GM12891 (cell line): ENCODE results near the gene LGSN.
"Not testable (repeated sequence)": the region's sequence is repeated elsewhere in the genome, so short reads cannot be mapped to it uniquely, and the experiment has no call there.

Experiments
- DNase-seq: peaks from one replicate; pipeline ENCODE4 v3.0.0; 2011; ENCODE audit warnings: low spot score; ENCODE audit not compliant: insufficient read length
- FAIRE-seq: peaks from 2 replicates; lab custom pipeline; 2011; peaks lifted over from hg19 to GRCh38; lab: Jason Lieb, UNC
- PAX5 ChIP-seq: IDR thresholded peaks from 2 replicates; pipeline ENCODE4 v1.6.1; 2011; ENCODE audit warnings: low read length, moderate library complexity, mild to moderate bottlenecking; ENCODE audit not compliant: insufficient read depth, severe bottlenecking
- POLR2A ChIP-seq: IDR thresholded peaks from 2 replicates; pipeline ENCODE4 v1.6.1; 2011; ENCODE audit warnings: low read depth, low read length, control low read depth
- POLR2AphosphoS5 ChIP-seq: IDR thresholded peaks from 2 replicates; pipeline ENCODE4 v1.6.1; 2011; ENCODE audit warnings: low read depth, low read length, control low read depth
- POU2F2 ChIP-seq: IDR thresholded peaks from 2 replicates; pipeline ENCODE4 v1.6.1; 2011; ENCODE audit warnings: low read depth, mild to moderate bottlenecking, control low read depth, low read length, moderate library complexity
- SPI1 ChIP-seq: IDR thresholded peaks from 2 replicates; pipeline ENCODE4 v1.6.1; 2011; ENCODE audit warnings: low read depth, low read length, control low read depth
- TAF1 ChIP-seq: IDR thresholded peaks from 2 replicates; pipeline ENCODE4 v1.6.1; 2011; ENCODE audit warnings: low read depth, low read length, control low read depth

Gene LGSN

GRCh38 chr6:63346217-63346835 is 26.5 kb upstream of the LGSN start:
- TF ChIP-seq POLR2AphosphoS5 (no peak), SPI1 (no peak)
- FAIRE-seq (no peak), DNase-seq (no peak)

DNA sequence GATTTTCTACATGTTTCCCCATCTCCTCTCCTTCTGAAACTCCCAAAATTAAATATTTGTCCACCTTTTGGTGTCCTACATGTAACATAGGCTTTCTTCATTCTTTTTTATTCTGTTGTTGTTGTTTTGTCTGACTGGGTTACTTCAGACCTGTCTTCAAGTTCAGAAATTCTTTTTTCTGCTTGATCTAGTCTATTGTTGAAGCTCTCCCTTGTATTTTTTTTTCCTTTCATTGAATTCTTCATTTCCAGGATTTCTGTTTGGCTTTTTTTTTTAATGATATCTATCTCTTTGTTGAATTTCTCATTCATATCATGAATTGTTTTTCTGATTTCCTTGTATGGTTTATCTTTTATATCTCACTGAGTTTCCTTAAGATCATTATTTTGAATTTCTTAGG is 20.6 kb upstream of the LGSN start:
- no peak for DNase-seq
- no peak for FAIRE-seq
- TF ChIP-seq POLR2AphosphoS5 = no peak
- TF ChIP-seq POLR2A = no peak
- no peak for TF ChIP-seq TAF1
- TF ChIP-seq SPI1 = no peak
- no peak for TF ChIP-seq PAX5
- TF ChIP-seq POU2F2 = no peak

DNA sequence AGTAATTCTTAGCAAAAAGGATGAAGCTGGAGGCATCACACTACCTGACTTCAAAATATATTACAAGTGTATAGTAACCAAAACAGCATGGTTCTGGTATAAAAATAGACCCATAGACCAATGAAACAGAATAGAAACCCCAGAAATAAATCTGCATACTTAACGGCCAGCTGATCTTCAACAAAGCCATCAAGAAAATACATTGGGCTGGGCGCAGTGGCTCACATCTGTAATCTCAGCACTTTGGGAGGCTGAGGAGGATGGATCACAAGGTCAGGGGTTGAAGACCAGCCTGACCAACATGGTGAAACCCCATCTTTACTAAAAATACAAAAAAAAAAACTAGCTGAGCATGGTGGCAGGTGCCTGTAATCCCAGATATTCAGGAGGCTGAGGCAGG is 14.9 kb upstream of the LGSN start:
- not testable (repeated sequence) for FAIRE-seq, DNase-seq

GRCh38 chr6:63333440-63333839 is 13.7 kb upstream of the LGSN start:
- TF ChIP-seq POLR2AphosphoS5 (no peak), PAX5 (no peak), TAF1 (no peak), POU2F2 (no peak), POLR2A (no peak), SPI1 (no peak)
- DNase-seq = no peak
- FAIRE-seq = no peak

GRCh38 chr6:63326630-63327029 is 6.8 kb upstream of the LGSN start:
- FAIRE-seq, DNase-seq: not testable (repeated sequence)

- DNase-seq (no peak), FAIRE-seq (no peak)
- TF ChIP-seq POU2F2 (no peak), POLR2A (no peak), POLR2AphosphoS5 (no peak), PAX5 (no peak), SPI1 (no peak), TAF1 (no peak)
Measured at GRCh38 chr6:63322981-63323380, 3.2 kb upstream of the LGSN start.

DNA sequence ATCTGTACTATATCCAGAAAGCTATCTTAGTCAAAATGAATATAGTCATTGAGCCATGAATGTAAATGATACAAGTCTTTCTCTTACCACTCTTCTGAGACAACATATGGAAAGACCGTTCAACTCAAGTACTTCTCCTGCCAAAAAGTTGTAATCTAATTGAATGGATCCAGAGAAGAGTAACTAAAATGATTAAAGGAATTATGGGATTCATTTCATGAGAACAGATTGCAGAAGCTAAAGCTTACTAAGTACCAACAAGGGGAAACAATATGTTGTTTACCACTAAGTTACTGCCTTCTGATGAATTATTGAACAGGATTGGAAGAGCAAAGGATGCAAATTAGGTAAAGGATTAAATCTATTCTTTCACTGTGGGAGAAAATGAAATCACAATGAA is 2.0 kb upstream of the LGSN start:
- TF ChIP-seq POU2F2 (no peak), SPI1 (no peak), PAX5 (no peak), POLR2A (no peak), TAF1 (no peak), POLR2AphosphoS5 (no peak)
- FAIRE-seq (no peak), DNase-seq (no peak)

DNA sequence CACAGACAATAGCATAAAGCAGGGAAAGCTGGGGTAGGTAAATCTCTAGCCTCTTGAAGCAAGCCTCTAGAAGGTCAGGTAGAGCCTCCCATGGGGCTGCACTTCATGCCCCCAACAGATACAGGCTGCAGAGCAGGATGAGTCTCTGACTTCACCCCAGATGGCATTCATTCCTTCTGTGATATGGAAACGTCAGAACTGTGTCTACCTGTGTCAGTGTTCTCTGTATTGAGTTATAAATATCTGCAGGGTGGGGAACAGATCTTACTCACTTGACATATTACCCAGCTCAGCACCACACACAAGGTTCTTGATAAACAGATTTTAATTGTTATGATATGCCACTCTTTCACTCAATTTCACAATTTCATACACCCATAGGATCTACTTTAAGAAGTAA is 2.1 kb downstream of the LGSN start:
- DNase-seq (no peak), FAIRE-seq (no peak)
- TF ChIP-seq TAF1 (no peak), POLR2A (no peak), POLR2AphosphoS5 (no peak), SPI1 (no peak), PAX5 (no peak), POU2F2 (no peak)

- FAIRE-seq = no peak
- no peak for TF ChIP-seq SPI1
- TF ChIP-seq POLR2A = no peak
- no peak for TF ChIP-seq TAF1
- no peak for TF ChIP-seq PAX5
- TF ChIP-seq POLR2AphosphoS5 = no peak
- no peak for TF ChIP-seq POU2F2
Measured at GRCh38 chr6:63316113-63316512, 3.7 kb downstream of the LGSN start.

GRCh38 chr6:63313111-63313510 is 6.7 kb downstream of the LGSN start:
- no peak for TF ChIP-seq POU2F2
- TF ChIP-seq PAX5 = no peak
- no peak for TF ChIP-seq TAF1
- no peak for TF ChIP-seq SPI1
- no peak for TF ChIP-seq POLR2A
- TF ChIP-seq POLR2AphosphoS5 = no peak
- FAIRE-seq = no peak
- DNase-seq = no peak

More at GRCh38 chr6:63316113-63316512, 3.7 kb downstream of the LGSN start:
- DNase-seq = no peak

DNA sequence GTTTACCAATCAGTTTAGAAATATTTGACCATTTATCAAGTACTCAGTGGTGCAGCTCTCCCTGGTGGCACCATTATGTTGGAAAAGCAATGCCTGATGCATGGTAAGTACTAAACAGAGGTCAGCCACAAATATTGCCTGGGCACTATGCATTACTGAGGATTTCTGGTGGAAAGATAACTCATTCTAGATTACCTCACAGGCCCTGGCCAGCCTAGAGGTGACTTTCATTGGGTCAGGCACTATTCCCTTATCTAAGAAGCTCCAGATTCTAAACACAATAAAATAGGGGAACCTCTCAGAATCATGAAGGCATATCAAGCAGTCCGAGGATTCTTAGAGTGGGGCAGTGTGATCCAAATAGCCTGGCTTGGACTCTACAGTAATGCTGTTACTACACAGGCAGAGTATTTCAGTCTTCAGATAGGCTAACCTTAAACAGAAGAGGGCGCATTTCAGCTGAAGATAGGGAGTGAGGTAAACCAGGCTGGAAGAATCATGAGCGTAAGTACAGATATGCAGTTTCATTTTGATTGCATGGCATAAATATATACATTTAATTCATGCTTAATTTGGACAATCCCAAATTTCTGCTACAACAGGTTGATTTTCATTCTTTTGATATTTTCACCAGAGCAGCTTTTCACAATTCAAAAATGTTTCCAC is 12.1 kb downstream of the LGSN start:
- TF ChIP-seq PAX5 (no peak), POLR2A (no peak), POU2F2 (no peak), POLR2AphosphoS5 (no peak), SPI1 (no peak), TAF1 (no peak)
- DNase-seq (peak; percentile 2), FAIRE-seq (peak; percentile 72)
